B cell (primary cell): ENCODE measurements around the gene ZNF771. TPM values are rescaled to one million over a fixed set of nuclear protein-coding genes. Genes with fewer than 3 reads are reported as not detected.

Source experiments
- ATAC-seq: fragments of 200-7000 bp; cut with Tn5 transposase; one replicate; pipeline ENCODE4 v1.10.0; 2021; ENCODE audit warnings: low read depth, mild to moderate bottlenecking, moderate number of reproducible peaks, moderate library complexity
- CTCF ChIA-PET: fragments of 350-600 bp; sonication (Branson Sonifier 250); formaldehyde crosslinking; loops from one replicate; lab custom pipeline; 2021; ENCODE audit warnings: antibody characterized with exemption, inconsistent platforms; lab: Charles Lee
- POLR2A ChIA-PET: fragments of 350-600 bp; sonication (Branson Sonifier 250); formaldehyde crosslinking; loops from one replicate; lab custom pipeline; 2021; ENCODE audit warnings: antibody characterized with exemption; lab: Charles Lee
- DNase-seq: peaks from one replicate; pipeline ENCODE4 v3.0.0; 2013
- H2AFZ ChIP-seq: 2 replicates; pipeline ENCODE4 v1.6.1; 2012; ENCODE audit warnings: mild to moderate bottlenecking, low read depth, low read length; ENCODE audit not compliant: insufficient read depth, poor library complexity, severe bottlenecking
- H3K27ac ChIP-seq, 2 donors: 1 replicate in 1 of 2; 2 replicates in 1 of 2; pipeline ENCODE4 v1.5.1; 2012 to 2013; ENCODE audit warnings: low read length in 2 of 2, mild to moderate bottlenecking in 2 of 2, moderate library complexity in 1 of 2
- H3K27me3 ChIP-seq, 4 experiments: fragments of 200-600 bp in 1 of 4; sonication (generic) in 1 of 4; replicated peaks in 1 of 4; 1 replicate in 2 of 4; 2 replicates in 2 of 4; pipeline versions ENCODE4 v1.6.1 to v1.7.0; 2013 to 2016; ENCODE audit warnings: low read length in 3 of 4, mild to moderate bottlenecking in 2 of 4, mixed read lengths in 1 of 4, moderate library complexity in 1 of 4; ENCODE audit not compliant: insufficient read depth in 4 of 4, control insufficient read depth in 3 of 4; ENCODE audit errors: control extremely low read depth in 1 of 4
- H3K36me3 ChIP-seq, 2 experiments: replicated peaks in 1 of 2; 1 replicate in 1 of 2; 2 replicates in 1 of 2; pipeline versions ENCODE4 v1.6.1 to v1.7.1; 2013; ENCODE audit warnings: low read length in 1 of 2; ENCODE audit not compliant: insufficient read depth in 2 of 2, control insufficient read depth in 1 of 2; ENCODE audit errors: control extremely low read depth in 1 of 2, extremely low read depth in 1 of 2
- H3K4me1 ChIP-seq, 2 donors: fragments of 200-600 bp in 1 of 2; sonication (generic) in 1 of 2; 1 replicate in 1 of 2; 2 replicates in 1 of 2; pipeline versions ENCODE4 v1.5.1 to v1.6.1; 2013 to 2017; ENCODE audit warnings: low read length in 2 of 2; ENCODE audit not compliant: control insufficient read depth in 2 of 2, insufficient read depth in 2 of 2
- H3K4me2 ChIP-seq: replicated peaks from 2 replicates; pipeline ENCODE3; 2012; ENCODE audit warnings: mild to moderate bottlenecking, low read depth, low read length; ENCODE audit not compliant: poor library complexity, severe bottlenecking
- H3K4me3 ChIP-seq, 5 experiments: fragments of 200-600 bp in 1 of 5; sonication (generic) in 1 of 5; 1 replicate in 3 of 5; 2 replicates in 2 of 5; pipeline versions ENCODE4 v1.5.1 to v1.7.0; 2011 to 2016; ENCODE audit warnings: low read length in 4 of 5, mild to moderate bottlenecking in 4 of 5, low read depth in 2 of 5, control low read depth in 1 of 5, moderate library complexity in 1 of 5; ENCODE audit not compliant: insufficient read depth in 1 of 5; ENCODE audit errors: control extremely low read depth in 1 of 5, extremely low read depth in 1 of 5
- H3K79me2 ChIP-seq: fragments of 200-600 bp; sonication (generic); one replicate; pipeline ENCODE4 v1.6.0; 2016; ENCODE audit warnings: low read length; ENCODE audit not compliant: control insufficient read depth, insufficient read depth
- H3K9ac ChIP-seq: fragments of 200-600 bp; sonication (generic); 2 replicates; pipeline ENCODE4 v1.6.1; 2017; ENCODE audit warnings: mild to moderate bottlenecking, low read length, moderate library complexity
- H3K9me3 ChIP-seq, 3 donors: one replicate each; pipeline versions ENCODE4 v1.6.1 to v1.7.1; 2013; ENCODE audit warnings: low read length in 2 of 3; ENCODE audit not compliant: control insufficient read depth in 2 of 3, insufficient read depth in 1 of 3; ENCODE audit errors: control extremely low read depth in 1 of 3
- H4K20me1 ChIP-seq: 2 replicates; pipeline ENCODE4 v1.6.0; 2012; ENCODE audit warnings: mild to moderate bottlenecking, low read length; ENCODE audit not compliant: insufficient read depth, control insufficient read depth, poor library complexity, severe bottlenecking
- H3K27ac Mint-ChIP-seq: one replicate; pipeline ENCODE4 v1.8.0; 2021; ENCODE audit warnings: mixed read lengths
- H3K27me3 Mint-ChIP-seq: one replicate; pipeline ENCODE4 v1.8.0; 2021; ENCODE audit warnings: mixed read lengths
- H3K4me1 Mint-ChIP-seq: one replicate; pipeline ENCODE4 v1.8.0; 2021; ENCODE audit warnings: mixed read lengths
- H3K4me3 Mint-ChIP-seq: one replicate; pipeline ENCODE4 v1.8.0; 2021; ENCODE audit warnings: mixed read lengths
- H3K9me3 Mint-ChIP-seq: one replicate; pipeline ENCODE4 v1.8.0; 2022; ENCODE audit warnings: mixed read lengths; ENCODE audit not compliant: insufficient read depth
- CTCF ChIP-seq: fragments of 200-600 bp; IDR thresholded peaks from one replicate; pipeline ENCODE4 v1.8.0; 2022; ENCODE audit warnings: antibody characterized with exemption, mild to moderate bottlenecking
- EZH2 ChIP-seq: IDR thresholded peaks from 2 replicates; pipeline ENCODE4 v1.6.1; 2012; ENCODE audit warnings: borderline replicate concordance, low read depth, mild to moderate bottlenecking, moderate library complexity, low read length; ENCODE audit not compliant: insufficient read depth, poor library complexity, severe bottlenecking
- WGBS: methylation state at CpG from one replicate; pipeline ENCODE4 v1.1.5; 2013; ENCODE audit warnings: missing lambda C conversion rate; ENCODE audit not compliant: insufficient coverage; 5-methylcytosine and 5-hydroxymethylcytosine counted together
- intact Hi-C: fragments of 100-400 bp; cut with micrococcal nuclease; formaldehyde crosslinking; loops from one replicate; pipeline ENCODE4 v1.10.0; 2022
- polyA plus RNA-seq: library from polyadenylated mRNA; depleted of rRNA; stranded (reverse); fragments of >200 nt; gene quantifications from 2 replicates; pipeline ENCODE4 v1.2.3, GENCODE V29; 2012
- total RNA-seq, 2 donors: library from RNA; stranded (reverse); fragments of 120-200 nt in 1 of 2; gene quantifications; 1 replicate in 1 of 2; 2 replicates in 1 of 2; pipeline versions ENCODE4 v1.2.3 to v1.2.4, GENCODE V29; 2013 to 2022

The ZNF771 gene
- total and polyA plus RNA-seq, 2 donors (not counting 1 experiment from before 2014, with no cell fraction given) = 4.1 to 6.6 TPM

GRCh38 chr16:30439720-30440348, 32.4 kb downstream of the ZNF771 start:
- TF ChIP-seq CTCF (no peak), EZH2 (no peak)
- Histone ChIP-seq H3K36me3 (peaks cover 0 to 18% of the 10 kb centered on the region in 2 experiments), H3K4me1 (peaks cover 34 to 37% of the 10 kb centered on the region in 2 donors), H3K27me3 (no peaks in the 10 kb centered on the region), H4K20me1 (peaks cover 19% of the 10 kb centered on the region), H3K9ac (no peak overlapping the region), H3K4me3 (no peak overlapping the region), H3K27ac (peak overlapping the region in 1 of 2 donors; percentile 35), H3K4me2 (peak overlapping the region; percentile 41), H3K79me2 (peaks cover 11% of the 10 kb centered on the region), H3K9me3 (peaks cover 0 to 6% (median 0%) of the 10 kb centered on the region in 3 donors), H2AFZ (peak overlapping the region; percentile 33)
- ChIA-PET CTCF (interaction anchor here (1.3 to 4.0 kb wide), 5 partner anchors 10 to 118 kb away, joined by 3 to 20 read pairs (median 8); partner anchors contain the start of genes DCTPP1, ZNF747 and ZNF764), POLR2A (interaction anchor here (0.6 kb wide), 1 partner anchor 61 kb away, joined by 4 read pairs; no protein-coding TSS in a partner anchor)
- peak; percentile 58 for ATAC-seq
- peak overlapping the region; percentile 72 for H3K4me3 Mint-ChIP-seq
- peak; percentile 39 for DNase-seq
- H3K4me1 Mint-ChIP-seq = peaks cover 41% of the 10 kb centered on the region
- H3K27me3 Mint-ChIP-seq = no peaks in the 10 kb centered on the region
- intact Hi-C loops = no loop called here
- 86% methylated on average over 1 of the region's 6 CpGs for WGBS
- peak overlapping the region; percentile 83 for H3K27ac Mint-ChIP-seq
- no peaks in the 10 kb centered on the region for H3K9me3 Mint-ChIP-seq

- Mint-ChIP-seq H3K27me3 (no peaks in the 10 kb centered on the region), H3K9me3 (no peaks in the 10 kb centered on the region), H3K4me1 (peaks cover 53% of the 10 kb centered on the region), H3K27ac (peak overlapping the region; percentile 2), H3K4me3 (peak overlapping the region; percentile 96)
- no peak overlapping the region for H2AFZ ChIP-seq
- peak overlapping the region in 1 of 2 donors; percentile 11 for H3K27ac ChIP-seq
- peaks cover 22% of the 10 kb centered on the region for H4K20me1 ChIP-seq
- no peak overlapping the region for H3K4me3 ChIP-seq
- intact Hi-C loops = loop anchor here (2.0 kb wide), 2 partner anchors 15 to 29 kb away; partner anchors contain the start of gene ITGAL
- peaks cover 0 to 6% (median 0%) of the 10 kb centered on the region in 3 donors for H3K9me3 ChIP-seq
- H3K79me2 ChIP-seq = peaks cover 25% of the 10 kb centered on the region
- H3K27me3 ChIP-seq = no peaks in the 10 kb centered on the region
- no peak for ATAC-seq
- DNase-seq = no peak
- TF ChIP-seq EZH2 (no peak), CTCF (no peak)
- peaks cover 0 to 18% of the 10 kb centered on the region in 2 experiments for H3K36me3 ChIP-seq
- ChIA-PET CTCF (interaction anchor here (4.1 to 6.3 kb wide), 2 partner anchors 13 to 92 kb away, joined by 17 to 35 read pairs; partner anchors contain the start of genes DCTPP1 and ZNF747), POLR2A (no interaction called here)
- 100% methylated on average over 1 of the region's 2 CpGs for WGBS
- H3K4me2 ChIP-seq = peak overlapping the region; percentile 72
- H3K9ac ChIP-seq = no peak overlapping the region
- H3K4me1 ChIP-seq = peaks cover 44 to 45% of the 10 kb centered on the region in 2 donors
Measured at GRCh38 chr16:30443631-30444030, 36.2 kb downstream of the ZNF771 start.
